HT1080 (cell line): ENCODE results near the gene KAT6B. TPM values are rescaled to one million over a fixed set of nuclear protein-coding genes. Genes with fewer than 3 reads are reported as not detected.

Experiments
- DNase-seq: peaks from one replicate; pipeline ENCODE4 v3.0.0-alpha.2; 2015; ENCODE audit warnings: low read depth
- total RNA-seq: library from RNA; depleted of rRNA; stranded (reverse); fragments of >200 nt; shearing (Covaris generic); gene quantifications from 2 replicates; pipeline ENCODE4 v1.2.3, GENCODE V29; 2014

The KAT6B gene
- total RNA-seq, 1 experiment from 2014 or later = 12.9 TPM

GRCh38 chr10:74822521-74823089 lies 3.8 kb upstream of the KAT6B start:
- DNase-seq = peak; percentile 31

GRCh38 chr10:74823791-74824183 lies 2.6 kb upstream of the KAT6B start:
- DNase-seq = no peak

DNA sequence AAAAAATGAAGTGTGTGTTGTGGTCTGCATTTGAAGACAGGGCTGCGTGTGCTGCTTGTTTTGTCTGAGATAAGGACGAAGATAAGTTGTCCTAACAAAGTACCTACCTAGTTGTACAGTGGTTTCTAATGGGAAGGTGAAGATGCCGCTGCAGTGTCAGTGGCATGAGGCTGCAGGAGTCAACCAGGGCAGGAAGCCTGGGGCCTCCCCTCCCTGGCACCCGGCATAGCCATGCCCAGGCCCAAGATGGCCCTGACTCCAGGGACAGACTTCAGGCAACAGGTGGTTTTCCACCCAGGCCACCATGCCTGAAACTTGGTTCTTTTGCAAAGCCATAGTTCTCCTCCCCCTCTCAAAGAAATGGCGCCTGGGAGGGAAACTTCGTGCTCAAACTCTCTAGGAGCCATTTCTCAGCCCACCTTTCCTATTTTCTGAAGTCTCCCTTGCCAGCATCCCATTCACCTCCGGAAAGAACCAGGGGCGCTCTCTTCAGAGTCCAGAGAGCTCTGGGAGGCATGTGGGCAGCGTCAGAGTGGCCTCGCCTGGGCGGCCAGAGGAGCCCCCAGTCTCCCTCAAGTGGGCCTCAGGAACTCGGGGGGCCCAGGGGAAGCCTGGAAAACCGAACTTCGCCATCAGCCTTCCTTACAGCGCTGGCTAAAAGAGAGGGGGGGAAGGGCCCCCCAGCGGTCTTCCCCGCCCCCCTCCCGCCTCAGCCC lies 2.1 kb upstream of the KAT6B start:
- DNase-seq = no peak

- no peak for DNase-seq
Measured at GRCh38 chr10:74824900-74825370, 1.5 kb upstream of the KAT6B start.

- DNase-seq = peak; percentile 35
Measured at GRCh38 chr10:74825371-74826141, 844 bp upstream of the KAT6B start.

DNA sequence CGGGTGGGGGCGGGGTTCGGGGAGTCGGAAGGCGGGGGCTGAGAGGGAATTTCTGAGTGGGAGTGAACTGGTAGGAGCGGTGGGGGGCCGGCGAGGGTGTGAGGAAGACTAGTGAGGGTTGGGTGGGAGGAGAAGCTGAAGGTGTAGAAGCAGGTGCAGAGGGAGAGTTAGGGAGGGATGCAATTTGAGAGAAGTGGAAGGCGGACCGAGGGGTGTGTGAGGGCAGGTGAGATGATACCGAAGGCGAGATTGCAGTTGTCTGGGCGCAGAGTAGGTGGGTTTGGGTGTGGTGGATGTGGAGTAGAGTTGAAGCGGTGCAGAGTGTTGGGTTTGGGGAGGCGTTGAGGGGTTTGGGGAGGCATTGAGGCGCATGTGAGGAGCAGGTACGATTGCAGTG lies 643 bp downstream of the KAT6B start:
- peak; percentile 11 for DNase-seq

DNA sequence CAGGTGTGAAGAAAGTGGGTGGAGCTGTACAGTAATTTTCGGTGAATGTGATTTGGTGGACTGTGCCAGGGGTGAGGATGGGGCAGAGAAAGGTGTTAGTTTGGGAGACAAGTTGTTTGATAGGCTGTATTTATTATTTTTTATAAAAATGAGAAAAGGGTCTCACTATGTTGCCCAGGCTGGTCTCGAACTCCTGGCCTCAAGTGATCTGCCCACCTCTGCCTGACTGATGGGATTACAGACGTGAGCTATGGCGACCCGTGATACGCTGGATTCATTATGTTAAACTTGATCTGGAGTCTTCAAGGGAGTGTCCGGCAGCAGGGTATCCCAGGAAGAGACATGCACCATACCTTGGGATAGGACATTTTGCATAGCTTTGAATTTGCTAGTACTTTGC lies 1.3 kb downstream of the KAT6B start:
- DNase-seq = no peak

GRCh38 chr10:74828946-74829345 lies 2.5 kb downstream of the KAT6B start:
- no peak for DNase-seq

DNA sequence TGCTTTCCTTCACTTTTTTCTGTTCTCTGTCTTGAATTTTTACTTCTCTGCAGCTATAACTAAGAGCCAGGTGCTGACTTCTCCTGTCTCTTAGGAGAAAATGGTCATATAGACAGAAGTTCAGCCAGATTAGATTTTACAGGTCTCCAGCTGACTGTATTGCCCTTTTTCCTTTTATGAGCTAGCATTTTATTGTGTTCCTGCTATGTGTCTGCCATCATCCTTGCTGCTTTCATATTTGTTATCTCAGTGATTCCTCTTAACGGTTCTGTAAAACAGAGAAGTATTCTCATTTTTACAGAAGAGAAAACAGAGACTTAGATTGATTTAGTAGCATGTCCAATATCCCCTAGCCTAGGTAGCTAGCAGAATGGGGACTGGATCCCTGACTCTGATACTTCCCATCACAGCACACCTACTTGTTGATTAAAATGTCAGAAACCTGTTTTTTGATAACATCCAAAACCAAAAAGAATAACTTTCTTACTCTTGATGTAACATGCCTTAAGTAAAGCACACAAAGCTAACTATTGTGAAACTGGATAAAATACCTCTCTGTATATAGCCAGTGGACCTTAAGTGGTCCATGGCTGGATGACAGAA lies 5.2 kb downstream of the KAT6B start:
- no peak for DNase-seq

DNA sequence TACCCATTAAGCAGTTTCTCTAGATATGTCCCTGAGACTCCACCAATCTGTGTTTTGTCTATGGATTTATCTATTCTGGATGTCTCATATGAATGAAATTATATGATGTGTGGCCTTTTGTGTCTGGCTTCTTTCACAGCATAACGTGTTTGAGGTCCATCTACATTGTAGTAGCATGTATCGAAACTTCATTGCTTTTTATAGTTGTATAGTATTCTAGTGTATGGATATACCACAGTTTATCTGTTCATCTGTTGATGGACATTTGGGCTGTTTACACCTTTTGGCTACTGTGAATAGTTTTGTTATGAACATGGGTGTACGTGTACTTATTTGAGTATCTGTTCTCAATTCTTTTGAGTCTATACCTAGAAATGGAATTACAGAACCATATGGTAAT lies 9.6 kb downstream of the KAT6B start:
- no peak for DNase-seq

GRCh38 chr10:74836877-74837276 lies 10.5 kb downstream of the KAT6B start:
- DNase-seq = no peak

DNA sequence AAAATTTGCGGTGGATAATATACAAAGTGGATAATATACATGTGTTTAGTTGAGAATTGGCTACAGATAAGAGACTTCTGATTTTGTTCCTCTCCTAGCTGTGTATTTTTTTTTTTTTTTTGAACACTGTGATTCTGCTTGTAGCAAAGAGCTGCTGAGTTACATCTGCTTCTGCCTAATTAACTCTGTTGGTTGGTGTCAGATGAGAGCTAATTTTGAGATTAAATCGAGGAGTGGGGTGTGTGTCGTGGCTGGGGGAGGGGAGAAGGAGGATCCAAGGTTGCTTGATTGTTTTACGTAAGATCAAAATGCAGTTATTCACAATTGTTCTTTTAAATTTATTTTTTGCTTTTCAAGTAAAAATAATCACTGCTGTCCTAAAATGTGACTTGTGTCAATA lies 11.3 kb downstream of the KAT6B start:
- DNase-seq = no peak

DNA sequence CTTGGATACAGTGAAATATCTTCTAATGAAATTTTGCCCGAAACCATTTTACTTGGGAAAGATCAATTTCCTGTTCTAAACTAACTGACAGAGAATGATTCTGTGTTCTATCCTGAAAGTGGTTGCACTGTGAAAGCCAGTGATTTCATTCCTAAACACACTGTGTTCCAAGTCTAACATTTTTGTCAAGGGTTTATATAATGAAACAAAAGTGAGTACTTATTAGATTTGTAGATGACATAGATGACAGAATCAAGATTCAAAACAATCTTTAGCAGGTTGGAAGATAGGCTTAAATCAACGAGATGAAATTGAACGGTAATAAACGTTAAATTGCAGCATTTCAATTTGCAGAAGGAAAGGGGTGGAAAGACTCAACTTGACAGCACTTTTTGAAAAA lies 13.3 kb downstream of the KAT6B start:
- DNase-seq = no peak

GRCh38 chr10:74841265-74841973 lies 15.0 kb downstream of the KAT6B start:
- DNase-seq = no peak

DNA sequence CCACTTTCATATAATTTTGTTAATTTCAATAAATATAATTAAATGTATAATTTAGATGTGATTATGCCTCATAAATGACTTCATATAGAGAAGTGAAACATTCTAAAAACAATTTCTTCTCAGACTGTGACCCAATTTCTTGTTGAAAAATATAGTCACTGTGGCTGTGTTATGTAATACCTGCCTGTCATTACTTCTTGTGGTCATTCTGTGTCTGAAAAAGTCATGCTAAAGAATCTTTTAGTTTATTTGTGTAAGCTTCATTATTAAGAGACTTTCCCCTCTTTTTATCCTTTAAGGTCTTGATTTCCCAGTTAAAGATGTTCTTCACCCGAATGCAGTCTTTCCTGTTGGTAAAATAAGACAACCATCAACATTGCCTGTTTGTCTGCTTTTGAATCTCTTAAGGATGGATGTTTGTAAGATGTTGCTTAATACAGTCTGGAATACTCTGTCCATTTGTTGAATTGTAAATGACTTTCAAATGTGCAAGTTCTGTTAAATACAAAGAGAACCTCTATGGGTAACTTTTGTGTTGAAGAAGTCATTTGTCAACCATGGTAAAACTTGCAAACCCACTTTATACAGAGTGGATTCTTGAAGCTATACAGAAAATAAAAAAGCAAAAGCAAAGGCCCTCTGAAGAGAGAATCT lies 16.0 kb downstream of the KAT6B start:
- DNase-seq = no peak

- DNase-seq = no peak
Measured at GRCh38 chr10:74846958-74847357, 20.6 kb downstream of the KAT6B start.

- DNase-seq = no peak
Measured at GRCh38 chr10:74851831-74852230, 25.4 kb downstream of the KAT6B start.

GRCh38 chr10:74852381-74852780 lies 26.0 kb downstream of the KAT6B start:
- DNase-seq = no peak

- no peak for DNase-seq
Measured at GRCh38 chr10:74854610-74855009, 28.2 kb downstream of the KAT6B start.

DNA sequence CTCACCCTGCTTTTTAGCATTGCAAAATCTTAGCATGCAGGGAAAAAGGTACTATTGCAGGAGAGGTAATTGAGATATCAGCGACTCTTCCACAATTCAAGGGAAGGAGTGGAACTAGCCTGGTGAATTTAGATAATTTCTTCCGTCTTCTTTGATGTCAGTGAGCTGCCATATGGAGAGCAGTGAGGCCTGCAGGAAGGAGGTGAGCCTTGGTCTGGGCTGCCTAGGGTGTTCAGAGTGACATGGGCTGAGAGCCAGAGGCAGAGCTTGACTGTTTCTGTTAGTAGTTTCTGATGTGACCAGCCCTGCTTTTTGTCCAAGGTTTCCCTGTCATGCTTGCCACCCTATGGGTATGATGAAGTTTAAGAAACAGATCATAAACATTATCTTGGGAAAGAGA lies 28.6 kb downstream of the KAT6B start:
- DNase-seq = no peak

GRCh38 chr10:74855439-74855838 lies 29.0 kb downstream of the KAT6B start:
- DNase-seq = no peak
